HCT116 (cell line): ENCODE results near the gene GMDS.

Source experiments
- CEBPB ChIP-seq: IDR thresholded peaks from 2 replicates; pipeline ENCODE4 v1.6.1; 2012; ENCODE audit warnings: low read depth
- EZH2 ChIP-seq: fragments of 200-600 bp; sonication (generic); IDR thresholded peaks from 2 replicates; pipeline ENCODE4 v1.6.1; 2017; ENCODE audit warnings: antibody characterized with exemption, mixed run types
- JUND ChIP-seq: IDR thresholded peaks from 2 replicates; pipeline ENCODE4 v1.6.1; 2012
- POLR2A ChIP-seq: IDR thresholded peaks from 2 replicates; pipeline ENCODE4 v1.7.0; 2011; ENCODE audit warnings: borderline replicate concordance; ENCODE audit not compliant: insufficient read depth, insufficient read length; ENCODE audit errors: extremely low read depth
- POLR2AphosphoS5 ChIP-seq: IDR thresholded peaks from 2 replicates; pipeline ENCODE4 v1.6.1; 2011; ENCODE audit warnings: mild to moderate bottlenecking, low read depth, low read length, moderate library complexity
- RAD21 ChIP-seq: IDR thresholded peaks from 2 replicates; pipeline ENCODE4 v1.6.1; 2012; ENCODE audit warnings: low read depth, mild to moderate bottlenecking
- TCF7L2 ChIP-seq: IDR thresholded peaks from 2 replicates; pipeline ENCODE4 v1.7.0; 2011; ENCODE audit warnings: borderline replicate concordance, inconsistent platforms; ENCODE audit not compliant: insufficient read depth, insufficient read length; ENCODE audit errors: extremely low read depth
- YY1 ChIP-seq: IDR thresholded peaks from 2 replicates; pipeline ENCODE4 v1.6.1; 2011; ENCODE audit warnings: low read length, low read depth, moderate library complexity, mild to moderate bottlenecking; ENCODE audit not compliant: insufficient replicate concordance; ENCODE audit errors: extremely low read depth
- ZNF274 ChIP-seq: fragments of 200-500 bp; sonication (Bioruptor generic); IDR thresholded peaks from 2 replicates; pipeline ENCODE4 v1.6.1; 2014; ENCODE audit warnings: mild to moderate bottlenecking, low read depth, low read length, inconsistent platforms
- TF ChIP-seq, protein P1 (sequence below): IDR thresholded peaks from 2 replicates; pipeline ENCODE4 v1.6.1; 2012; ENCODE audit warnings: low read depth
- TF ChIP-seq, protein P2 (sequence below), 3 experiments: fragments of 200-600 bp in 1 of 3; sonication (generic) in 1 of 3; IDR thresholded peaks in 2 of 3; conservative IDR thresholded peaks in 1 of 3; 2 replicates each; pipeline ENCODE4 v1.5.1; 2012 to 2017; ENCODE audit warnings: low read depth in 2 of 3, low read length in 2 of 3, antibody characterized with exemption in 1 of 3, borderline replicate concordance in 1 of 3, control low read depth in 1 of 3, mild to moderate bottlenecking in 1 of 3, mixed read lengths in 1 of 3, mixed run types in 1 of 3, moderate library complexity in 1 of 3; ENCODE audit not compliant: insufficient read depth in 1 of 3
- TF ChIP-seq, protein P3 (sequence below): IDR thresholded peaks from 2 replicates; pipeline ENCODE4 v1.6.1; 2012

DNA sequence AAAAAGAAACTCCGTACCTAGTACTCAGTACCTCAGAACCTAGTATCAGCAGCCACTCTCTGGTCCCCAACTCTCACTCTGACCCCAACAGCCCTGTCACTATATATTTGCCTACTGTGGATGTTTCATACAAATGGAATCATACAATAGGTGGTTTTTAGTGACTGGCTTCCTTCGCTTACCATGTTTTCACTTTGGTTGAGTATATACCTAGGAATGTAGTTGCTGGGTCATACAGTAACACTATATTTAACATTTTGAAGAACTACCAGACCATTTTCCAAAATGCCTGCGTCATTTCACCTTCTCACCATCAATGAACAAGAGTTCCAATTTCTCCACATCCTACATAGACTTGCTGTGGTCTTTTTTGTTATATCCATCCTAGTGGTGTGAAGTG, 283.2 kb downstream of the GMDS start:
- TF ChIP-seq, protein P1, sequence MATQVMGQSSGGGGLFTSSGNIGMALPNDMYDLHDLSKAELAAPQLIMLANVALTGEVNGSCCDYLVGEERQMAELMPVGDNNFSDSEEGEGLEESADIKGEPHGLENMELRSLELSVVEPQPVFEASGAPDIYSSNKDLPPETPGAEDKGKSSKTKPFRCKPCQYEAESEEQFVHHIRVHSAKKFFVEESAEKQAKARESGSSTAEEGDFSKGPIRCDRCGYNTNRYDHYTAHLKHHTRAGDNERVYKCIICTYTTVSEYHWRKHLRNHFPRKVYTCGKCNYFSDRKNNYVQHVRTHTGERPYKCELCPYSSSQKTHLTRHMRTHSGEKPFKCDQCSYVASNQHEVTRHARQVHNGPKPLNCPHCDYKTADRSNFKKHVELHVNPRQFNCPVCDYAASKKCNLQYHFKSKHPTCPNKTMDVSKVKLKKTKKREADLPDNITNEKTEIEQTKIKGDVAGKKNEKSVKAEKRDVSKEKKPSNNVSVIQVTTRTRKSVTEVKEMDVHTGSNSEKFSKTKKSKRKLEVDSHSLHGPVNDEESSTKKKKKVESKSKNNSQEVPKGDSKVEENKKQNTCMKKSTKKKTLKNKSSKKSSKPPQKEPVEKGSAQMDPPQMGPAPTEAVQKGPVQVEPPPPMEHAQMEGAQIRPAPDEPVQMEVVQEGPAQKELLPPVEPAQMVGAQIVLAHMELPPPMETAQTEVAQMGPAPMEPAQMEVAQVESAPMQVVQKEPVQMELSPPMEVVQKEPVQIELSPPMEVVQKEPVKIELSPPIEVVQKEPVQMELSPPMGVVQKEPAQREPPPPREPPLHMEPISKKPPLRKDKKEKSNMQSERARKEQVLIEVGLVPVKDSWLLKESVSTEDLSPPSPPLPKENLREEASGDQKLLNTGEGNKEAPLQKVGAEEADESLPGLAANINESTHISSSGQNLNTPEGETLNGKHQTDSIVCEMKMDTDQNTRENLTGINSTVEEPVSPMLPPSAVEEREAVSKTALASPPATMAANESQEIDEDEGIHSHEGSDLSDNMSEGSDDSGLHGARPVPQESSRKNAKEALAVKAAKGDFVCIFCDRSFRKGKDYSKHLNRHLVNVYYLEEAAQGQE, result no peak
- TF ChIP-seq, protein P2, sequence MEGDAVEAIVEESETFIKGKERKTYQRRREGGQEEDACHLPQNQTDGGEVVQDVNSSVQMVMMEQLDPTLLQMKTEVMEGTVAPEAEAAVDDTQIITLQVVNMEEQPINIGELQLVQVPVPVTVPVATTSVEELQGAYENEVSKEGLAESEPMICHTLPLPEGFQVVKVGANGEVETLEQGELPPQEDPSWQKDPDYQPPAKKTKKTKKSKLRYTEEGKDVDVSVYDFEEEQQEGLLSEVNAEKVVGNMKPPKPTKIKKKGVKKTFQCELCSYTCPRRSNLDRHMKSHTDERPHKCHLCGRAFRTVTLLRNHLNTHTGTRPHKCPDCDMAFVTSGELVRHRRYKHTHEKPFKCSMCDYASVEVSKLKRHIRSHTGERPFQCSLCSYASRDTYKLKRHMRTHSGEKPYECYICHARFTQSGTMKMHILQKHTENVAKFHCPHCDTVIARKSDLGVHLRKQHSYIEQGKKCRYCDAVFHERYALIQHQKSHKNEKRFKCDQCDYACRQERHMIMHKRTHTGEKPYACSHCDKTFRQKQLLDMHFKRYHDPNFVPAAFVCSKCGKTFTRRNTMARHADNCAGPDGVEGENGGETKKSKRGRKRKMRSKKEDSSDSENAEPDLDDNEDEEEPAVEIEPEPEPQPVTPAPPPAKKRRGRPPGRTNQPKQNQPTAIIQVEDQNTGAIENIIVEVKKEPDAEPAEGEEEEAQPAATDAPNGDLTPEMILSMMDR (IDR thresholded peaks at IDR 0.05 in 2 of 3, conservative IDR thresholded peaks at IDR 0.05 in 1 of 3; ENCODE audit: borderline replicate concordance in 1 of 3, insufficient read depth in 1 of 3, low read depth in 2 of 3, low read length in 2 of 3), result no peak
- no peak for TF ChIP-seq EZH2
- TF ChIP-seq RAD21, result no peak
- TF ChIP-seq, protein P3, sequence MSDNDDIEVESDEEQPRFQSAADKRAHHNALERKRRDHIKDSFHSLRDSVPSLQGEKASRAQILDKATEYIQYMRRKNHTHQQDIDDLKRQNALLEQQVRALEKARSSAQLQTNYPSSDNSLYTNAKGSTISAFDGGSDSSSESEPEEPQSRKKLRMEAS, result no peak
- TF ChIP-seq POLR2AphosphoS5, result no peak
- TF ChIP-seq JUND, result no peak
- no peak for TF ChIP-seq ZNF274
- TF ChIP-seq CEBPB, result no peak
- no peak for TF ChIP-seq TCF7L2
- TF ChIP-seq YY1, result no peak
- TF ChIP-seq POLR2A, result no peak
